Endothelial cell of umbilical vein (primary cell): ENCODE measurements around the gene ZC3H12A.

Experiments
- CTCF ChIP-seq, 2 donors: IDR thresholded peaks; 1 replicate in 1 of 2; 2 replicates in 1 of 2; pipeline ENCODE4 v1.5.1; 2011; ENCODE audit warnings: low read length in 2 of 2, mild to moderate bottlenecking in 2 of 2, moderate library complexity in 2 of 2, control low read depth in 1 of 2, inconsistent platforms in 1 of 2, low read depth in 1 of 2; ENCODE audit not compliant: insufficient read depth in 1 of 2; ENCODE audit errors: extremely low read depth in 1 of 2
- FOS ChIP-seq: IDR thresholded peaks from 2 replicates; pipeline ENCODE4 v1.6.1; 2011; ENCODE audit warnings: mild to moderate bottlenecking, low read length, moderate library complexity, borderline replicate concordance; ENCODE audit not compliant: insufficient read depth
- GATA2 ChIP-seq: IDR thresholded peaks from 2 replicates; pipeline ENCODE4 v1.7.0; 2011; ENCODE audit warnings: low read depth, mild to moderate bottlenecking, moderate library complexity, mixed read lengths, low read length; ENCODE audit not compliant: insufficient read length, insufficient read depth
- MYC ChIP-seq: IDR thresholded peaks from one replicate; pipeline ENCODE4 v1.6.1; 2011; ENCODE audit warnings: mild to moderate bottlenecking, low read depth, low read length
- POLR2A ChIP-seq: IDR thresholded peaks from 2 replicates; pipeline ENCODE4 v1.6.1; 2012; ENCODE audit warnings: low read depth, mild to moderate bottlenecking, control low read depth, low read length

GRCh38 chr1:37517569-37517968 lies 43.2 kb downstream of the ZC3H12A start:
- TF ChIP-seq FOS (no peak), CTCF (IDR thresholded peaks at IDR 0.05; ENCODE audit: extremely low read depth in 1 of 2, insufficient read depth in 1 of 2, low read depth in 1 of 2, low read length in 2 of 2) (no peak), MYC (no peak), GATA2 (no peak), POLR2A (no peak)
